ENCODE measurements around the gene SLC7A1. TPM values are rescaled to one million over a fixed set of nuclear protein-coding genes. Genes with fewer than 3 reads are reported as not detected.

Gene SLC7A1
- total RNA-seq, 6 donors from 2014 or later = 2.1 to 38.0 (median 21.5) TPM

DNA sequence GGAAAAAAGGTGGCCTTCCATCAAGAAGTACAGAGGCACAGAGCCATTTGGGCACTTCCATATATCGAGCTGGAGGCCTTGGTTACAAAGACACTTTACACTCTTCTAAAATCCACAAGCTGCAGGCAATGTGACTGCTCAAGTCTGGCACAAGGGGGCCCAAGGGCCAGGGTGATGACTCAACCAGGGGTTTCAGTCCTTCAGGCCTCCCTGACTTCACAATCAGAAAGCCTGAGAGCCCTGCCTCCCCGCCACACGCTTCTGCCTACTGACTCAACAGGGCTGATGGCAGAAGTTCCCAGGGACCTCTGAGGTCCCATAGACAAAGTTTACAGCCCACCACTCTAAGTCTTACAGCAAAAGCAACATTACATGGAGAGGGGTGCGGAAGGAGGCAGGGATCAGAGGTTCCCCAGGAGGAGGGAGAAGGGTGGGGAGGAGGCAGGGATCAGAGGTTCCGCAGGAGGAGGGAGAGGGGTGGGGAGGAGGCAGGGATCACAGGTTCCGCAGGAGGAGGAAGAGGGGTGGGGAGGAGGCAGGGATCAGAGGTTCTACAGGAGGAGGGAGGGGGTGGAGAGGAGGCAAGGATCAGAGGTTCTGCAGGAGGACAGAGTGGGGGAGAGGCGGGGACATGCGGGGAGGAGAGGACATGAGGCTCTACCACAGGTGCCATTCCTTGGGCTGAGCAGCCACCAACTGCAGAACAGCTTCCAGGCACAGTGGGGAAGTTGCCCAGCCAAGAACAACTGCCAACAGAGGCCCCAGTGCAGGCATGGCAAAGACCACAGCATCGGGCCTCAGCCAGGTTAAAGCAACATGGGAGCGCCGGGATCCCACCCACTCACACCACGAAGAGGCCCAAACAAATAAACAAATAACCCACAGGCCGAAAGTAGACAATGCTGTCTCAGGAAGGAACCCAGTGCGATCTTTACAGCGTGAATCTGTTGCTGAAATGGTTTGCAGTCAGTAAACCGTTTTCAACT lies 52.0 kb downstream of the SLC7A1 start:
- ATAC-seq (ENCODE audit: low FRiP score in 2 of 2) (no peak), DNase-seq (no peak)
- no peaks in the 10 kb centered on the region for H3K4me1 ChIP-seq
- no peaks in the 10 kb centered on the region for H3K27me3 ChIP-seq
- no peak for TF ChIP-seq EP300 (IDR thresholded peaks at IDR 0.05)
- TF ChIP-seq POLR2A (IDR thresholded peaks at IDR 0.05) = no peak
- no peak for TF ChIP-seq POLR2AphosphoS5 (IDR thresholded peaks at IDR 0.05)
- TF ChIP-seq, protein P1, sequence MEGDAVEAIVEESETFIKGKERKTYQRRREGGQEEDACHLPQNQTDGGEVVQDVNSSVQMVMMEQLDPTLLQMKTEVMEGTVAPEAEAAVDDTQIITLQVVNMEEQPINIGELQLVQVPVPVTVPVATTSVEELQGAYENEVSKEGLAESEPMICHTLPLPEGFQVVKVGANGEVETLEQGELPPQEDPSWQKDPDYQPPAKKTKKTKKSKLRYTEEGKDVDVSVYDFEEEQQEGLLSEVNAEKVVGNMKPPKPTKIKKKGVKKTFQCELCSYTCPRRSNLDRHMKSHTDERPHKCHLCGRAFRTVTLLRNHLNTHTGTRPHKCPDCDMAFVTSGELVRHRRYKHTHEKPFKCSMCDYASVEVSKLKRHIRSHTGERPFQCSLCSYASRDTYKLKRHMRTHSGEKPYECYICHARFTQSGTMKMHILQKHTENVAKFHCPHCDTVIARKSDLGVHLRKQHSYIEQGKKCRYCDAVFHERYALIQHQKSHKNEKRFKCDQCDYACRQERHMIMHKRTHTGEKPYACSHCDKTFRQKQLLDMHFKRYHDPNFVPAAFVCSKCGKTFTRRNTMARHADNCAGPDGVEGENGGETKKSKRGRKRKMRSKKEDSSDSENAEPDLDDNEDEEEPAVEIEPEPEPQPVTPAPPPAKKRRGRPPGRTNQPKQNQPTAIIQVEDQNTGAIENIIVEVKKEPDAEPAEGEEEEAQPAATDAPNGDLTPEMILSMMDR (IDR thresholded peaks at IDR 0.05) = no peak
- no peak overlapping the region for H3K4me3 ChIP-seq
- 79 to 94% methylated on average over 16 of the region's 16 CpGs for WGBS, 2 donors
- no peak overlapping the region for H3K27ac ChIP-seq
- no peaks in the 10 kb centered on the region for H3K9me3 ChIP-seq
- H3K36me3 ChIP-seq = no peaks in the 10 kb centered on the region

DNA sequence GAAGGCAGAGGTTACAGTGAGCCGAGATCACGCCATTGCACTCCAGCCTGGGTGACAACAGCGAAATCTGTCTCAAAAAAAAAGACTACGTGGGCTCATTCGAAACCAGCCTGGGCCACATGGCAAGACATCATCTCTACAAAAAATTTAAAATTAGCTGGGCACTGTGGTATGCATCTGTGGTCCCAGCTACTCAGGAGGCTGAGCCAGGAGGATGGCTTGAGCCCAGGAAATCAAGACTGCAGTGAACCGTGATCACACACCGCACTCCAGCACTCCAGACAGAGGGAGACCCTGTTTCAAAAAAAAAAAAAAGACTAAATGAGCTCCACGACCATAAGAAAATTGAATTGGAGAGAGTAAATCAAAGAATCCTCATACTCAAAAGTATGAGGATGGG lies 53.1 kb downstream of the SLC7A1 start:
- WGBS, 2 donors = 91 to 94% methylated on average over 8 of the region's 8 CpGs
- Histone ChIP-seq H3K9me3 (no peaks in the 10 kb centered on the region), H3K36me3 (no peaks in the 10 kb centered on the region), H3K27me3 (no peaks in the 10 kb centered on the region), H3K4me3 (no peak overlapping the region), H3K27ac (no peak overlapping the region), H3K4me1 (no peaks in the 10 kb centered on the region)
- DNase-seq (no peak), ATAC-seq (ENCODE audit: low FRiP score in 2 of 2) (no peak)
- TF ChIP-seq POLR2AphosphoS5 (IDR thresholded peaks at IDR 0.05) = no peak
- TF ChIP-seq POLR2A (IDR thresholded peaks at IDR 0.05) = no peak
- no peak for TF ChIP-seq EP300 (IDR thresholded peaks at IDR 0.05)
- TF ChIP-seq, protein P1 (IDR thresholded peaks at IDR 0.05) = no peak

DNA sequence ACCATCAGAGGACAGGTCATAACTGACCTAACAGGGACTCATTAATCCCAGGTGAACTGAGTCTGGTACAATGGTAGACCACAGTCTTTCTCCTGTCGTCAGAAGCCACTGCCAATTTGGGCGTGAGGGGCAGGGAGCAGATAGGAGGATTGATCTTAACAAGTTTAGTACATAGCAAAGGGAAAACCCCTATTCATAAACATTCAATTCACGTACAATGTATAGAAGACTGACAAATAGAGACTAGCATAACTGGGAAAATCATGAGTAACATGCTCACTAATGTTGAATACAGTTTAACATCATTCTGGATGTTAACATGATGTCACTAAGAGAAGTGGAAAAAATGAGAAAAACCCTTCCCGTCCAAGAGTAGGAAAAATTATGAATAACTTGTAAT lies 54.1 kb downstream of the SLC7A1 start:
- Histone ChIP-seq H3K4me1 (no peaks in the 10 kb centered on the region), H3K9me3 (no peaks in the 10 kb centered on the region), H3K27me3 (no peaks in the 10 kb centered on the region), H3K4me3 (no peak overlapping the region), H3K27ac (no peak overlapping the region), H3K36me3 (no peaks in the 10 kb centered on the region)
- DNase-seq (no peak), ATAC-seq (ENCODE audit: low FRiP score in 2 of 2) (no peak)
- WGBS, 2 donors = 93 to 97% methylated on average over 4 of the region's 4 CpGs
- TF ChIP-seq, protein P1 (IDR thresholded peaks at IDR 0.05) = no peak
- no peak for TF ChIP-seq POLR2A (IDR thresholded peaks at IDR 0.05)
- TF ChIP-seq EP300 (IDR thresholded peaks at IDR 0.05) = no peak
- TF ChIP-seq POLR2AphosphoS5 (IDR thresholded peaks at IDR 0.05) = no peak

DNA sequence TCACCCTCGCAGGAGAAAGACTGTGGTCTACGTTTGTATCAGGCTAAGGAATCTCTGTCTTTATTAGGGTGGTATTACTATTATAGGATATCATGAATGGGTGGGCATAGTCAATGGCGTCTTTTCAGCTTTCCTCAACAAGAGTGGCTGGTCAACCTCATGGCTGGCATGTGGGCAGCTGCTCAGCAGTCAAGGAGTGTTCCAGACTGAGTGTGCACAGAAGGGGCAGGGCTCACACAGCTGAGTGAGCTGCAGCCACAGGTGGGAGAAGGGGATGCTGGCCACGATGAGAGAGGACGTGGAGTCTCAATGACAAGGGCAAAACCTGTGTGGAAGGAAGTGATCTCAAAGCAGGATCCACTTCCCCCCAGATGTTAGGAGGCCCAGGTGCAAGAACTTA lies 54.7 kb downstream of the SLC7A1 start:
- H3K4me1 ChIP-seq = no peaks in the 10 kb centered on the region
- H3K27me3 ChIP-seq = no peaks in the 10 kb centered on the region
- WGBS, 2 donors = 87 to 92% methylated on average over 5 of the region's 5 CpGs
- no peak overlapping the region for H3K4me3 ChIP-seq
- DNase-seq (no peak), ATAC-seq (ENCODE audit: low FRiP score in 2 of 2) (no peak)
- no peaks in the 10 kb centered on the region for H3K9me3 ChIP-seq
- H3K36me3 ChIP-seq = no peaks in the 10 kb centered on the region
- TF ChIP-seq POLR2A (IDR thresholded peaks at IDR 0.05) (no peak), POLR2AphosphoS5 (IDR thresholded peaks at IDR 0.05) (no peak), EP300 (IDR thresholded peaks at IDR 0.05) (no peak)
- TF ChIP-seq, protein P1 (IDR thresholded peaks at IDR 0.05) = no peak
- no peak overlapping the region for H3K27ac ChIP-seq

Measured in upper lobe of left lung (tissue), 6 donors.